Measurements from ENCODE around the gene MEIS3. TPM values are rescaled to one million over a fixed set of nuclear protein-coding genes. Genes with fewer than 3 reads are reported as not detected.

MEIS3 gene
- total RNA-seq, 2 experiments from 2014 or later = not detected

DNA sequence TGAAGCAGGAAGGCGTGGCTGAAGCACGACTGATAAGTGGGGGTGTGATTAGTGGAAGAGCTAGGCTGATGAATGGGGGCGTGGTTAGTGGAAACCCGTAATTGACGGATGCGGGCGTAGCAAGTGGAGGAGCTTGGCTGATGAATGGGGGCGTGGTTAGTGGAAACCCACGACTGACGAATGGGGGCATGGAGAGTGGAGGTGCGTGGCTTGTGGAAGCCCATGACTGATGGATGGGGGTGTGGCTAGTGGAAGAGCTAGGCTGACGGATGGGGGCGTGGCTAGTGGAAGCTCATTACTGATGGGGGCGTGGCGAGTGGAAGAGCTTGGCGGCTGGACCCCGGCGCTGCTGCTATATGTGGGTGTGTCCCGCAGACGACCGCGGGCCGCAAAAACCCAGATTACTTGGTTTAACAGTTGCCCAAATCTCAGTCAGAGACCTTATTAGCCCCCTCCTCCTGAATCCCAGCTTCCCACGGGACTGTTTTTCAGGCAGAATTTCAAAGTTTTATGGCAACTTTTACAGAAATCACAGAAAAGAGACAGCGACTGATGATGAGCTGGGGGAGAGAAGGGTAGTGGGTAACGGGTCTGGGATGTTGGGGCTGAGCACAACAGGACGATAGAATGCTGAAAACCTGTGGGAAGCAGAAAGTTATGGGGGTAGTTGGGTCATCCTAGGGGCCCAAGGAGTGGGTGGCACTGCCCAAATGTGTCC lies 9.0 kb upstream of the MEIS3 start:
- H3K4me1 Mint-ChIP-seq = peaks cover 14% of the 10 kb centered on the region
- H3K27ac Mint-ChIP-seq = no peak overlapping the region
- peaks cover 1% of the 10 kb centered on the region for H3K9me3 Mint-ChIP-seq
- H3K4me3 Mint-ChIP-seq = no peak overlapping the region
- peak; percentile 91 for DNase-seq
- no peaks in the 10 kb centered on the region for H3K36me3 Mint-ChIP-seq
- H3K27me3 Mint-ChIP-seq = peaks cover 16% of the 10 kb centered on the region

DNA sequence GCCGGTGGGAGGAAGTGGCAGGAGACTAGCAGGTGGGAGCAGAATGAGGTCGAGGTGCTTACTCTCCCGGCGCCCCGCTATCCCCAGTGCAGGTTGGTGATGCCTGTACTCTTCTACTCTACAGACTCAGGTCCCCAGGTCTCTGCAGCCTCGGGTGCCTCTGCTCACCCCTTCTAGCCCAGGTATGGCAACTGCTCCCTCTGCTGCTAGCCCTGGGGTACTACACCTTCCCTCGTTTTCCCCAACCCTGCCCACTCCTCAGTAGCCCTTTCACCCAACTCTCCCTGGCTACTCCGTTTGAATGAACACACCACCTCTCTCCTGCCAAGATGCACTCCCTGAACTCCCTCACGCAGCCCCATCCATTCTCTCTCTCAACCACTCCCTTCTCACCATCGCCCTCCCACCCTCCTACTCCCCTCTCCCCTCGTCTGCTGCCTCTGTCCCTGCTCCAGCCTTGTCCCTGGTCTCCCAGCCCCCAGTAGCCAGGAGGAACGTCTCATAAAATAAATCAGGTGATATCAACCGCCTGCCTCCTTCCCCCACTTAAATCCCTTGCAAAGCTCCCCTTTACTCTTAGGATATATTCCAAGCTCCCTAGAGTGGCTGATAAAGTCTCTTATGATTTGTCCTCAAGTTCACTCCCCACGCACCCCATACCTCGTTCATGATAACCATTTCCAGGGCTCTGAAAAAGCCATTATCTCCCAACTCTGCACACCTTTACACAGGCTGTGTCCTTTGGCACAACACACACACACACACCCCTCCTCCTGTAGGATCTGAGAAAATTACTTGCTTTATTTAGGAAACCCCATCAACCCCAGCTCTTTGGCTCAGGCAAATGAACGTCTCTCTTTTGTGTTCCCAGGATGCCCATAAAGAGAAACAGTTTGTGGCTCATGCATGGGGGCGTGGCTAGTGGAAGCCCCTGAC lies 8.2 kb upstream of the MEIS3 start:
- peak; percentile 73 for DNase-seq
- no peaks in the 10 kb centered on the region for H3K36me3 Mint-ChIP-seq
- H3K27me3 Mint-ChIP-seq = peaks cover 24% of the 10 kb centered on the region
- H3K4me1 Mint-ChIP-seq = peaks cover 9% of the 10 kb centered on the region
- H3K27ac Mint-ChIP-seq = no peak overlapping the region
- peaks cover 1% of the 10 kb centered on the region for H3K9me3 Mint-ChIP-seq
- H3K4me3 Mint-ChIP-seq = peak overlapping the region; percentile 22

DNA sequence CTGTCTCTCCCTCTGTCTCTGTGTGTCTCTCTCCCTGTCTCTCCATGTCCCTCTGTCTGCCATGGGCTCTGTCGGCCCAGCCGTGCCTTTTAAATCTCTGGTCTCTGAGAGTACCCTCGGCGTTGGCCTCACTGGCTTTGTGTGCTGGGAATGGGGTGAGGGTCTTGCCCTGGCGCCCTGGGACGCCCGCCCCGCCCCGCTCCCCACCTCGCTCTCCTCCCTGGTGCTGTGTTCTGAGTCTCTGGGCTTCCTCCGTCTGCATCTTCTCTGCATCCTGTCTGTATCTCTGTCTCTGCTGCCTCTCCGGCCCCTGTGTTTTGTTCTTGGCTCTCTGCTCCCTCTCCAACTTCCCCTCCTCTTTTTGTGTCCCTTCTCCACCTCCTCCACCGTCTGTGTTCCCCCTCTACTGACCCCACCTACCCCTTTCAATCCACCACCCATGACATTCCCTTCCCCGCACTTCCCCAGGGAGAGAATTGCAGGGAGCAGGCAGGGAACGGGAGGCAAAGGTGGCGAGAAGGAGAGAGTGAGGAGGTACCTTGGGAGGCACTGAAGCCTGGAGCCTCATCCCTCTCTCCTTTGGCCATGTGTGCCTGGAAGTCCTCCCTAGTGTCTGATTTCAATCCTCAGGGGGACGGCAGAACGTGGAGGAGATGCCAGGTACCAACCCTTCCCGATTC lies 4.0 kb upstream of the MEIS3 start:
- H3K9me3 Mint-ChIP-seq = no peaks in the 10 kb centered on the region
- H3K27ac Mint-ChIP-seq = no peak overlapping the region
- H3K27me3 Mint-ChIP-seq = peaks cover 61% of the 10 kb centered on the region
- no peak for DNase-seq
- peaks cover 13% of the 10 kb centered on the region for H3K4me1 Mint-ChIP-seq
- no peaks in the 10 kb centered on the region for H3K36me3 Mint-ChIP-seq
- no peak overlapping the region for H3K4me3 Mint-ChIP-seq

DNA sequence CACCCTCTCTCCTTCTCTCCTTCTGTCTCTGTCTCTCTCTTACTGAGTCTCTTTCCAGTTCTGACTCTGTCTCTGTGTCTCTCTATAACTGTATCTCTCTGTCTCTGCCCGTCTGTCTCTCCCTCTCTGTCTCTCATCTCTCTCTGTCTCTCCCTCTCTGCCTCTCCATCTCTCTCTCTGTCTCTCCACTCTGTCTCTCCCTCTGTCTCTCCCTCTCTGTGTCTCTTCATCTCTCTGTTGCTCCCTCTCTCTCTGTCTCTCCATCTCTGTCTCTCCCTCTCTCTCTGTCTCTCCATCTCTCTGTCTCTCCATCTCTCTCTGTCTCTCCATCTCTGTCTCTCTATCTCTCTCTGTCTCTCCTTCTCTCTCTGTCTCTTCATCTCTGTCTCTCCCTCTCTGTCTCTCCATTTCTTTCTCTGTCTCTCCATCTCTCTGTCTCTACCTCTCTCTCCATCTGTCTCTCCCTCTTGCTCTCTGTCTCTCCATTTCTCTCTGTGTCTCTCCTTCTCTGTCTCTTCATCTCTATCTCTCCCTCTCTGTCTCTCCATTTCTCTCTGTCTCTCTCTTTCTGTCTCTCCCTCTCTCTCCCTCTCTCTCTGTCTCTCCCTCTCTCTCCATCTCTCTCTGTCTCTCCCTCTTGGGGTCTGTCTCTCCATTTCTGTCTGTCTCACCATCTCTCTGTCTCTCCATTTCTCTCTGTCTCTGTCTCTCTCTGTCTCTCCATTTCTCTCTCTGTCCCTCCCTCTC lies 3.3 kb upstream of the MEIS3 start:
- Mint-ChIP-seq H3K4me1 (peaks cover 17% of the 10 kb centered on the region), H3K9me3 (no peaks in the 10 kb centered on the region), H3K27ac (no peak overlapping the region), H3K27me3 (peaks cover 69% of the 10 kb centered on the region), H3K36me3 (no peaks in the 10 kb centered on the region), H3K4me3 (no peak overlapping the region)
- DNase-seq = no peak

DNA sequence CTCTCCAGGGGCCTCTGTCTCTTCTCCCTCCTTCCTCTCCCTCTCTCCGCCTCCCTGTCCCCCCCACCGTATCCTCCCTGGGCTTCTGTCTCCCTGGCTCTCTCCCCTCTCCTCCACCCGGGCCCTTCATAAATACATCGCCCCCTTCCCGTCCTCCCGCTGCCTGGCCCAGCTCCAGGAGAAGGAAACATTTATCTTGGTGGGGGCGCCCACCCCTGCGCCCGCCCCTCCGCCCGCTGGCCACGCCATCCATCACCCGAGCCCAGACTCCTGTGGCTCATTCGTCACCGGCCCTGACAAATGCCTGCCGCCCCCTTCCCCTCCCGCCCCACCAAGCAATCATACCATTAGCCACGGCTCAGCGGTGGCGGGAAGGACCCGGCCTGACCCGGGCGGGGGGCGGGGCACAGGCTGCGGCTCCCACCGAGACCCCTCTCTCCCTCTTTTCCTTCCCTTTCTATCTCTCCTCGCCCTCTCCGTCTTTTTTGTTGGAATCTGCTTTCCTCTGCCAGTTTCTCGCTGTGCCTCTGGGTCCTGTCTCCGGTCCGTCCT lies 2.6 kb upstream of the MEIS3 start:
- no peak for DNase-seq
- H3K36me3 Mint-ChIP-seq = no peaks in the 10 kb centered on the region
- H3K9me3 Mint-ChIP-seq = no peaks in the 10 kb centered on the region
- H3K27ac Mint-ChIP-seq = no peak overlapping the region
- peaks cover 75% of the 10 kb centered on the region for H3K27me3 Mint-ChIP-seq
- no peak overlapping the region for H3K4me3 Mint-ChIP-seq
- peaks cover 17% of the 10 kb centered on the region for H3K4me1 Mint-ChIP-seq

DNA sequence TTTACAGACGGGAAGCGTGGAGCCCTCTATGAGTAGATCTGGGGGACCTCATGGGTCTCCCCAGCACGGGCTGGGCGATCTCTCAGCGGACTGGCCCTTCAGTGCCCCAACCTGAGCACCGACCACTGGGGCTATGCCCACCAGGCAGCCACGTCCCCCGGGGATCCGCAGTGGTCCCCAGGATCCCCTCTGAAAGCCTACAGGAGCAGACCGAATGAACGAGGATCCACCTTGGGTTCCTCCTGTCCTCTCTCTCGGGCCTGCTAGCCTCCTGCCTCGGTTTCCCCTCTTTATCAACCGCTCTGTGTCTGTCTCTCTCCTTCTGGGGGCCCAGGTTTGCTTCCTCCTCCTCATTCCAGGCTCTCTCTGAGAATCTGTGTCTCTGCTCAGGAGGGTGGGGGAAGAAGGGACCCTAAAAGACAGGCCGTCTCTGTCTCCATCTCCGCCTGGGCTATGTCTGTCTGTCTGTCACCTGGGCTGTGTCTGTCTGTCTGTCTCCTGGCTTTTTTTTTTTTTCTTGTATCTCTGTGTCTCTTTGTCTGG lies 2.0 kb upstream of the MEIS3 start:
- no peak for DNase-seq
- peaks cover 17% of the 10 kb centered on the region for H3K4me1 Mint-ChIP-seq

DNA sequence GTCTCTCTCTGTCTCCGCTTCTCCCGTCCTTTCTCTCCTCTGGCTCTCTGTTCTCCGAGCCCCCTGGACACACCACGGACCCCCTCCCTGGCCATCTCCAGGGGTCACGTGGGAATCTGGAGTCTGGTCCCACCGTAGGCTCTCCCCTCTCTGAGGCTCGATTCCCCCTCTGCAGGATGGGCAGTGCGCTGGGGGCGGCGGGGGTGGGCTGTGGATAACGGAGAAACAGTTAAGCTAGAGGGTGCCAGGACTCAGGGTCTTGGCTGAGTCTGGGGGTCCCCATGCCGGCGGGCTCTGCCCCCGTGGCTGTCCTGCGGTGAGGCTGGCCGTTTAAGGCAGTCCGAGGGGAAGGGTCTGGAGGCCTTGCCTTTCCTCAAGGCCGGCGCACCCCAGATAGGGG lies 462 bp upstream of the MEIS3 start:
- no peak for DNase-seq
- Mint-ChIP-seq H3K9me3 (no peaks in the 10 kb centered on the region), H3K36me3 (no peaks in the 10 kb centered on the region), H3K4me3 (no peak overlapping the region), H3K27ac (no peak overlapping the region), H3K4me1 (peaks cover 17% of the 10 kb centered on the region), H3K27me3 (peaks cover 93% of the 10 kb centered on the region)

More for the DNA sequence above, 2.0 kb upstream of the MEIS3 start:
- Mint-ChIP-seq H3K4me3 (no peak overlapping the region), H3K27ac (no peak overlapping the region), H3K36me3 (no peaks in the 10 kb centered on the region), H3K9me3 (no peaks in the 10 kb centered on the region), H3K27me3 (peaks cover 81% of the 10 kb centered on the region)

DNA sequence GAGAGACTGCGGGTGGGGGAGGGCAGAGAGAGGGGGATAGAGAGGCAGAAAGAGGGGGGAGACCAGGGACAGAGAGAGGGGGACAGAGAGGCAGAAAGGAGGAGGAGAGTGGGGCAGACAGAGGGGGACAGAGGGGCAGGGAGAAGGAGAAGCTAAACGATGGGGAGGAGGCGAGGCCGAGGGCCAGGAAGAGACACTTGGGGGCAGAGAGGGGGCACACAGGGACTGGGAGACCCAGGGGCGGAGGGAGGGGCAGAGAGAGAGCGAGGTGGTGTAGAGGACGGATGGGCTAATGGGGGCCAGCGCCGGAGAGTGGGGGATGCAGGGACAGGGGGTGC lies 666 bp downstream of the MEIS3 start:
- H3K4me3 Mint-ChIP-seq = no peak overlapping the region
- H3K27ac Mint-ChIP-seq = no peak overlapping the region
- peaks cover 17% of the 10 kb centered on the region for H3K4me1 Mint-ChIP-seq
- peaks cover 92% of the 10 kb centered on the region for H3K27me3 Mint-ChIP-seq
- H3K36me3 Mint-ChIP-seq = no peaks in the 10 kb centered on the region
- H3K9me3 Mint-ChIP-seq = no peaks in the 10 kb centered on the region
- no peak for DNase-seq

DNA sequence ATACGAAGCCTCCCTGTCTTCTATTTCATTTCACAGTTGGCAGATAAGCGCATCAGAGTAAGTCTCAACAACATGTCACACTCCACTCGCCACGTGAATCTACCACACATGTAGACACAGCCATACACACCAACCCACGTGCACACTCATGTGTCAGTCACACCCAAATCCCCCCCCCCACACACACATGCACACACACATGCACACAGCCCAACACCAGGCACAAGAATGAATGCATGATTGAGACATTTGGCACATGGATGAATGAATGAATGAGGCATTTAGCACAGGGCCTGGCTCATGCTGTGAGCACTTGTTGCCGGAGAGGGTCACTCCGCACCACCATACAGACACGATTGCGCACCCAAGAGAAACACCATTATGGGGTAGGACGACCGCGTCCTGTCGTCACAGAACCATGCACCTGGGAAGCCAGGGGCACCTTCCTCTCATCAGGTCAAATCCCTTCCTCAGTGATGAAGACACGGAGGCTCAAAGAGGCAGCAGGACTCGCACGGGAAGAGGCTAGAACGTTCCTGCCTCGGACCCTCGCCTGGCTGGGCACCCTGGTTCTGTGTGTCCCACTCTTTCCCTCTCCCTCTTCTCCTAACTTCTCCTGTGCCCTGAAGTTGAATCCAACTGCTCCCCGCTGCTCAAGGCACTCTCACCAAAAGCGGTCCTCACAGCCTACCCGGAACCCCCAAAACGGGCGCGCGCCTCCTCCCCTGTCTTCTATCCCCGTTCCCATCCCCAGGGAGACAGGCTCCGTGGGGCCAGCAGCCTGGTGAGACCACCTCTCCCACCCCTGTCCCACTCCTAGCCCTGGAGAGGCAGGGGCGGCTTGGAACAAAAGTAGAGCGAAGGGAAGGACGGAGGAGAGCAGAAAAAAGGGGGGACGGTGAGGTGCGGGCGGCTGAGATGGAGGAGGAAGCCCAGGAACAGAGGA lies 1.3 kb downstream of the MEIS3 start:
- Mint-ChIP-seq H3K27me3 (peaks cover 91% of the 10 kb centered on the region), H3K4me3 (no peak overlapping the region), H3K36me3 (no peaks in the 10 kb centered on the region), H3K27ac (no peak overlapping the region), H3K9me3 (no peaks in the 10 kb centered on the region), H3K4me1 (peaks cover 17% of the 10 kb centered on the region)
- DNase-seq = no peak

DNA sequence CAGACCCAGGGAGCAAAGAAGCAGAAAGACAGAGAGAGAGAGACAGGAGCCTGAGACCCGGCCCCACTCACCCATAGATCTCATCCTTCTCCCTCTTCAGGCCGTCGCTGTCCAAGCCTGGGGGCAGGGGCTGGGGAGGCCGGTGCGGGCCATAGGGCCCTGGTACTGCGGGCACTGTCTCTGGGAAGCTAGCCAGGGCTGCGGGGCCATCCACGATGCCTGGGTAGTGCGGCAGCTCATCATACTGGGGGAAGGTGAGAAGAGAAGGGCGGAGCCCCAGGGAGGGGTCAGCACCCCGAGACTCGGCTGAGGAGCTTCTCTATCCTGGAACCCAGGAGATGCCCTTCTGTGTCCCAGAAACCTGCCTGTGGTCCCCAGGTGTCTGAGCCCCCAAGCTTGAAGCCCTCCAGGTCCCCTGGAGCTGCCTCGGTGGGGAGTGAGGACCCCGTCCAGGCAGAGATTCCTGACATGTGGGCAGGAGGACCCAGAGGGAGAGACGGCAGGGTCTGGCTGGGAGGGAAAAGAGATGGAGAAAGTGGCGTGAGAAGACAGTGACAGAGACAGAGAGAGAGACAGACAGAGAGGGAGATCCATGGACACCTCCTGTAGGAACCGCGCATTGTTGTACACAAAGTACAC lies 2.1 kb downstream of the MEIS3 start:
- peaks cover 14% of the 10 kb centered on the region for H3K4me1 Mint-ChIP-seq
- H3K27me3 Mint-ChIP-seq = peaks cover 85% of the 10 kb centered on the region
- H3K36me3 Mint-ChIP-seq = no peaks in the 10 kb centered on the region
- no peak overlapping the region for H3K4me3 Mint-ChIP-seq
- no peak overlapping the region for H3K27ac Mint-ChIP-seq
- no peaks in the 10 kb centered on the region for H3K9me3 Mint-ChIP-seq
- DNase-seq = no peak

DNA sequence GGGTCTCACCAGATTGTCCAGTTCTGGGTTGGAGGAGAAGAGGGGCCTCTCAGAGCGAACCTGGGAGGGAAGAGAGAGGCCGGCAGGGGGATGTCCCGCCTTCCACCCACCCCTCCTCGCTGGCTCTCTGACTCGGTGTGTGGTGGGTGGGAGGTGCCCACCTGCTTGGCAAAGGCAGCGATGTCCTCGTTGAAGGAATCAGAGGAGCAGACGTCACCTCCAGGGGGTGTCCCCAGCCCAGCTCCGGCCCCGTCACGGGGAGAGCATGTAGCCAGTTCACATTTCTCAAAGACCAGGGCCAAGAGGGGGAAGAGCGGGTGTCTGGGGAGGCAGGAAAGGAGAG lies 2.7 kb downstream of the MEIS3 start:
- DNase-seq = no peak
- Mint-ChIP-seq H3K27ac (no peak overlapping the region), H3K36me3 (no peaks in the 10 kb centered on the region), H3K27me3 (peaks cover 79% of the 10 kb centered on the region), H3K9me3 (no peaks in the 10 kb centered on the region), H3K4me3 (no peak overlapping the region), H3K4me1 (peaks cover 13% of the 10 kb centered on the region)

DNA sequence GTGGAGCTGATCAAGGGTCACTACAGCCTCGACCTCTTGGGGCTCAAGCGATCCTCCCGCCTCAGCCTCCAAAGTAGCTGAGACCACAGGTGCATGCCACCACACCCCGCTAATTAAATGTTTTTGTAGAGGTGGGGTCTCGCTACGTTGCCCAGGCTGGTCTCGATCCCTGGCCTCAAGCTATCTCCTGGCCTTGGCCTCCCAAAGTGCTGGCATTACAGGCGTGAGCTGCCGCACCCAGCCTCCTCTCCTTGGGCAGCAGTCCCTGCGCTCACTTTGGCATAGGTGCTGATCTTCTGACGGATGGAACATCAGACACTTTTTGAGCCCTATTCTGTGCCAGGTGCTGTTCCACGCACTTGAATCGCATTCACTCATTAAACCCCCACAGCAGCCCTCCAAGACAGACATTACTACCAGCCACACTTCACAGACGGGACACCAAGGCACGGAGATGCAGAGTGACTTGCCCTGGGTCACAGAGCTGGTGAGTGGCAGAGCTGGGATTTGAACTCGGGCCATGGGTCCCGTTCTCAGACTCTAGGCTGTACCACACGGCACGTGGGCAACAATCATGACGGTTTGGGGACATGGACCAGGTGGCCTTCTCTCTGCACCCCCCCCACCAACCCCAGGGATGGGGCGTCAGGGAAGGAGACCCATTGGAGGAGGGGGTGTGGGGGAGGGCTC lies 3.2 kb downstream of the MEIS3 start:
- peaks cover 74% of the 10 kb centered on the region for H3K27me3 Mint-ChIP-seq
- no peaks in the 10 kb centered on the region for H3K36me3 Mint-ChIP-seq
- H3K9me3 Mint-ChIP-seq = no peaks in the 10 kb centered on the region
- H3K4me3 Mint-ChIP-seq = no peak overlapping the region
- H3K4me1 Mint-ChIP-seq = peaks cover 11% of the 10 kb centered on the region
- H3K27ac Mint-ChIP-seq = no peak overlapping the region
- DNase-seq = no peak

DNA sequence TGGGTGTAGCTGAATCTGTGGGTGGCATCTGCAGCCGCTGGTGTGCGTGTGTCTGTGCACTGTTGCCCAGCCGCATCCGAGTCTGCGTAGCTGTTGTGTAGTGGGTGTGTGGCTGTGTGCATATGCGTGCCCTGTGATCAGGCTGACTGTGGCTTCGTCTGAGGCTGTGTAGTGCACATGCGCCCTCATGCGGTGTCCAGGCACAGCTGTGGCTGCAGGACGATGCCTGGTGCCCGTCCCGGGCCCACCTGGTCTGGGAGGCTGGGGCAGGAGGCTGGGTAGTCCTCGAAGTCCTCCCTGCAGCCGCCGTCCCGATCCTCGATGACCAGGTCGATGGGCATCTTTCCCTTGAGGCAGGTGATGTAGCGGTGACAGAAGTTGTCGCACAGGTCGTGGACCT lies 4.9 kb downstream of the MEIS3 start:
- Mint-ChIP-seq H3K27ac (no peak overlapping the region), H3K36me3 (no peaks in the 10 kb centered on the region), H3K4me1 (peaks cover 4% of the 10 kb centered on the region), H3K27me3 (peaks cover 58% of the 10 kb centered on the region), H3K9me3 (no peaks in the 10 kb centered on the region), H3K4me3 (no peak overlapping the region)
- DNase-seq = no peak
